Activated CD4-positive, alpha-beta T cell treated with anti-CD3 and anti-CD28 coated beads for 4 hours (primary cell): ENCODE data around the gene PSME3IP1.
"Not testable (repeated sequence)": the region's sequence is repeated elsewhere in the genome, so short reads cannot be mapped to it uniquely, and the experiment has no call there.

Source experiments
- DNase-seq, 2 donors: peaks; one replicate each; pipeline ENCODE4 v3.0.0-alpha.2; 2020

Gene PSME3IP1

GRCh38 chr16:57118461-57119084, 67.3 kb downstream of the PSME3IP1 start:
- no peak for DNase-seq

GRCh38 chr16:57115514-57116182, 70.2 kb downstream of the PSME3IP1 start:
- DNase-seq = no peak

- no peak for DNase-seq
Measured at GRCh38 chr16:57115168-57115513, 70.7 kb downstream of the PSME3IP1 start.

DNA sequence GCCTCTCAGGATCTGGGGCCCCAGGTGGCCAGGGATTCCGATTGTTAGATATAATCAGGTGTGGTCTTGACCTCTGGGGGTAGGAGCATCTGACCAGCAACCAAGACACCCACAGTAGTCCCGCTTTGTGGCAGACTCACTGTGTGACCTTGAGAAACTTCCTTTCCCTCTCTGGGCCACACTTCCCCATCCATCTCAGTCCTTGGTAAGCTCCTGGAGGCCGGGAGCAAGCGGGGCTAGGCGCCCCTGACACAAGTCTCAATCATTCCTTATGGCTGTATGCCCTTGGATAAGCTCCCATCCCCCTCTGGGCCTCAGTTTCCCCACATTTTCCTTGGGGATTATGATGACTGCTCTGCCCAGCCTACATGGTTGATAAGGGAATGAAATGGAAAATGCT, 72.2 kb downstream of the PSME3IP1 start:
- DNase-seq = no peak

DNA sequence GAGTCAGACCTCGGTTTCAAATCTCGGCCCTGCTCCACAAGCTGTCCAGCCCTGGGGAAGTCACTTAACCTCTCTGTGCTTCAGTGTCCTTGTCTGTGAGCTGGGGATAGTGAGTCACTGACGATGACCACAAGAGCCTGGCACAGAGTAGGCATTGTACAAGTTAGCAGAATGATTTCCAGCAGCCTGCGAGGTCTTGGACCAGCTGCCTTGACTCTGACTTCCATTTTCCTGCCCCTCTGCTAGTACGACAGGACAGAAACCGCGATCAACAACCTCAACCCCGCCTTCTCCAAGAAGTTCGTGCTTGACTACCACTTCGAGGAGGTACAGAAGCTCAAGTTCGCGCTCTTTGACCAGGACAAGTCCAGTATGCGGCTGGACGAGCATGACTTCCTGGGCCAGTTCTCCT, 72.8 kb downstream of the PSME3IP1 start:
- no peak for DNase-seq

DNA sequence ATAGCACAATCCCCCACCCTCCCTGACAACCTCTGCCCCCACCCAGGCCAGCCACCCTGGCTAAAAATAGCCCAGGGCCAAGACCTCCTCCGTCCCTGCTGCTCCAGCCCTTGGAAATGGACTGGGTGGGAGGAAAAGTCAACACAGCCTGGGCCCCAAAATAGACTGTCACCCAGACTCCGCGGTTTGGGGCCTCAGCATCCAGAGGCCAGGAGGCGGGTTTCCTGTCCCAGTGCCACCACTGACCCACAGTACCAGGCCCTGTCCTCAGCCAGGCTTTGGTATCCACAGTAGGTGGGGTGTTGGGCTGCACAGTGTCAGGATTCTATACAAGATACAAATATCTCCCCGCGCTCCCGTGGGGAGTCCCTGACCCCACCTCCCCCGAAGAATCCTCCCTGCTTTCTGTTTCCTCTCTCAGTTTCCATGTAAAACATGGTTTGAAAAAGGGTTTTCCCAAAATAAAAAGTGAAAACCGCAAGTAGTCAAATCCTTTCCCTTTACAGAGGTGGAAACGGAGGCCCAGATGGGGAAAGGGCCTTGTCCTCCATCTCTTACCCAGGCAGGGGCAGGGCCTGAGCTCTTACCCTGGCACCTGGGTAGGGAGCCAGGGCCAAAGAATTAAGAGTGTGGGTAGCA, 73.3 kb downstream of the PSME3IP1 start:
- DNase-seq = no peak

DNA sequence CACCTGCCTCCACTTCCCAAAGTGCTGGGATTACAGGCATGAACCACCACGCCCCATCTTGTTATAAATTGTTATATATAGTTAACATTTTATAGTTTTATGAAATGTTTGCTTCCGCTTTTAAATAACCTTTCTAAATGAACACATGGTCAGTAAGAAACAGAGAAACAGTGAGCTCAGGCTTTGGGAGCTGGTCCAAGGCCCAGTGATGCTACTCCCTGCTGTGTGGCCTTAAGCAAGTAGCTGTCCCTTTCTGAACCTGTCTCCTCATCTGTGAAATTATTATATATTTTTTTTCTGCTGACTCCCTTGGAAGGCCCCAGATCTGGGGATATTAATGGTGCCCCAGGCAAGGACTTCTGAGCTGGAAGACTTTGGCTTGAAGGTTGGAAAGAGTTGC, 74.4 kb downstream of the PSME3IP1 start:
- DNase-seq = no peak

- no peak for DNase-seq
Measured at GRCh38 chr16:57110937-57111336, 74.9 kb downstream of the PSME3IP1 start.

- DNase-seq = not testable (repeated sequence)
Measured at GRCh38 chr16:57109259-57110105, 76.4 kb downstream of the PSME3IP1 start.

DNA sequence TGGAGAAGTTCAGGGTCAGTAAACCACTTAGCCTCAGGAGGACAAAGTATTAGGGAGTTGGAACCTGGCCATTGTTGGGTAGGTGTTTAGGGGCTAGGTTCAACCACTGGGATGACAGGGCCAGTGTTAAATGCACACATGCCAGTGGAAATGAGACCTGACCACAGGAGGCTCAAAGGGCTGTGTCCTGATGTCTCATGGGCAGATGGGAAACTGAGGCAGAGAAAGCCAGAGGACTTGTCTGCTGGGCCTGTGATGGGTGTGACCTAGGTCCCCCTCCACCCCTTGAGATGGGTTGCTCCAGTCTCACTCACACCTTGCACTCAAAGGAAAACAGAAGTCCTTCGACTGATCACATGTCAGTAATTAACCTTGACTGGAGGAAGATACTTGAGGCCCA, 77.4 kb downstream of the PSME3IP1 start:
- no peak for DNase-seq

DNA sequence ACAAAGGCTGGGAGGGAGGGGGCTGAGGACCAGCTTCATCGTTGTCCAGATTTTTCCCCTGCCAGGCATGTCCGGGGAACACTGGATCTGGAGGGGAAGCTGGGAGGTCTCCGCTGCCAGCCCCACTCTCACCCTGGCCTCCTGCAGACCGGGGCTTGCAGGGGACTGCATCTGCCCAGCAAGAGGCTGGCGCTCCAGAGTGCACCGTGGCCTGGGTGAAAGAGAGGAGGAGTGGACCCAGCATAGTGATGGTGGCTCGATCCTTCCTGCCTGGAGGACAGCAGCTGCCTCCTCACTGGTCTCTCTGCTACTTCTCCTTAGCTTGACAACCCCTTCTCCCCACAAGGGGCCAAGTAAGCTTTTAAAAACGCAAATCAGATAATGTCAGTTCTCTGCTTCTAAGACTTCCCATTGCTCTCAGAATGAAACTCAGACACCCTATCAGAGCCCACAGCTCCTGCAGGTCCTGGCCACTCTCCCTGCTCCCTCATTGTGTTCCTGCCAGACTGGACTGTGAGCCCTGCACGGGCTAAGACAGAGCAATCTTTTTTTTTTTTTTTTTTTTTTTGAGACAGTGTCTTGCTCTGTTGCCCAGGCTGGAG, 78.4 kb downstream of the PSME3IP1 start:
- no peak for DNase-seq

DNA sequence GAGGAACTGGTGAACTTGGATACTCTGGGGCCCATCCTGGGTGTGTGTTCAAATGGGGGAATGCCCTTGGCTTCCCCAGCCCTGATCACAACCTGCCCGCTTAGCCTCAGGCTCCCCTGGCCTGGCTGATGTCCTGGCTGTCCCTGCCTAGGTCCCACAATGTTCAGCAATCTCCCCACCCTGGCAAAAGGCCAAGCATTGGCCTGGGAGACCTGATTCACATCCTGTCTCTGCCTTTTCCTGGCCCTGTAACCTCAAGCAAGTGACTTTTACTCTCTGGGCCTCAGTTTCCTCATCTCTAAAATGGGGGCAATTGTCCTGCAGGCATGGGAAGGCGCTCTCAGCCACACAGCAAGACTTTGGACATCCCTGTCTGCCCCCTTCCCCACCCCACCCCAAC, 79.1 kb downstream of the PSME3IP1 start:
- no peak for DNase-seq

DNA sequence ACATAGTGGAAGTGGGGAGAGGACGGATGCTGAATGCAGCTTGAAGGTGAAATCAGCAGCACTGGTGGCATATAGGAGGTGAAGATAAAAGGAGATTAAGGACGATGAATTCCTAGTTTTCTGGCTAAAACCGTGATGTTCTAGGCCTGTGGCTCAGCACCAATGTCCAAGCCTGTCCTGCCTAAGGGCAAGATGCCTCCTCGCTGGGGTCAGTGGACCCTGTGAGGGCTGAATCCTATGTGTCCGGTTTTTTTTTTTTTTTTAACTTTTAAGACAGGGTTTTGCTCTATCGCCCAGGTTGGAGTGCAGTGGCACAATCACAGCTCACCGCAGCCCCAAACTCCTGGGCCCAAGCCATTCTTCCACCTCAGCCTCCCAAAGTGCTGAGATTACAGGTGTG, 80.7 kb downstream of the PSME3IP1 start:
- DNase-seq = no peak

DNA sequence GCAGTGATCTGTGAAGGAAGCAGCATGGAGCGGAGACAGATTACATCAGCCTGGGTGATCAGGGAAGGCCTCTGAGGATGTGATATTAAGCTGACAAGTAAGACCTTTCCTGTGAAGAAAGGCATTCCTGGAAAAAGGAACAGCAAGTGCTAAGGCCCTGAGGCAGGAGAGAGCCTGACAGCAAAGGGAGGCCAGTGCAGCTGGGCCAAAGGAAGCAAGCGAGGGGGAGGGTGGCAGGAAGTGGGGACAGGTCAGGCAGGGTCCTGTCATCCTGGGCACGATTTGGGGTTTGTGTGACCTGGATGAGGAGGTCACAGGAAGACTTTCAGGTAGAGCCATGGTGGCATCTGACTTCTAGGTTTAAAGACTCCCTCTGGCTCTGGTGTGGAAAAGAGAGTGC, 81.1 kb downstream of the PSME3IP1 start:
- no peak for DNase-seq

DNA sequence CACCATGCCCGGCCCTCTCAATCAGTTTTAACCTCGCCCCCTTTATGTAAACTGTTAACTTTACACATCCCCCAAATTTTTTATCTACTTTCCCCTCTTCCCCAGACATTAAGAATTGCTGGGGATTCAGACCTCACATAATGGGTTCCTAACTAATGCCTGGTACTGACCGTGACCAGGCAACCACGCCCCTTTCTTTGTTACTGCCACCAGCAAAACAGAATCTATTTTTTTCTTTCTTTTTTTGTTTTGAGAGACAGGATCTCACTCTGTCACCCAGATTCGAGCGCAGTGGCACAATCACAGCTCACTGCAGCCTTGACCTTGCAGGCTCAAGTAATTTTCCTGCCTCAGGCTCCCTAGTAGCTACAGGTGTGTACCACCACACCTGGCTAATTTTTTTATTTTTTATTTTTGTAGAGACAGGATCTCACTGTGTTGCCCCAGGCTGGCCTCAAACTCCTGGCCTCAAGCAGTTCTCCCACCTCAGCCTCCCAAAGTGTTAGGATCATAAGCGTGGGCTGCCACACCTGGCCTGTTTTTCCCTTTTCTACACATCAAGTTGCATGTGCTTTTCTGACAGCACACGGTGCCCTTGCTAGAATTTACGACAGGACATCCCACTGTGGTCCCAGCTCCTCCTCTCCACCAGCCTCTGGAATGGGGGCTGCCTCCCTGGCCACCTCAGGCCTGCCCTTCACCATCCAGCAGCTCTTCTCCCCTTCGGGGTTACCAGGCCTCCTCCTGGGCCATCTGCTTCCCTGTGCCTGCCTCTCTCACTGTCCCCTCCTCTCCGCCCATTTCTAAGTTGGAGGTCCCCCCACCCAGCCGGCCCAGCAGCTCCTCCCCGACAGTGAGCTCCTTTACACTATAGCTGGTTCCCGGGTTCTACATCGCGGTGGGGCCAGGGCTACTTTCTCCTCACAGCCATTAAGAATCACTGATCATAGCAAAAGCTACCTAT, 82.7 kb downstream of the PSME3IP1 start:
- DNase-seq = no peak
